GM18520 (cell line): ENCODE results near the gene ARMC6.
"Not testable (repeated sequence)": the region's sequence is repeated elsewhere in the genome, so short reads cannot be mapped to it uniquely, and the experiment has no call there.

Source experiments
- ATAC-seq: cut with Tn5 transposase; IDR thresholded peaks from one replicate; pipeline ENCODE4 v1.9.1; 2021; ENCODE audit not compliant: unreplicated experiment

ARMC6 gene

DNA sequence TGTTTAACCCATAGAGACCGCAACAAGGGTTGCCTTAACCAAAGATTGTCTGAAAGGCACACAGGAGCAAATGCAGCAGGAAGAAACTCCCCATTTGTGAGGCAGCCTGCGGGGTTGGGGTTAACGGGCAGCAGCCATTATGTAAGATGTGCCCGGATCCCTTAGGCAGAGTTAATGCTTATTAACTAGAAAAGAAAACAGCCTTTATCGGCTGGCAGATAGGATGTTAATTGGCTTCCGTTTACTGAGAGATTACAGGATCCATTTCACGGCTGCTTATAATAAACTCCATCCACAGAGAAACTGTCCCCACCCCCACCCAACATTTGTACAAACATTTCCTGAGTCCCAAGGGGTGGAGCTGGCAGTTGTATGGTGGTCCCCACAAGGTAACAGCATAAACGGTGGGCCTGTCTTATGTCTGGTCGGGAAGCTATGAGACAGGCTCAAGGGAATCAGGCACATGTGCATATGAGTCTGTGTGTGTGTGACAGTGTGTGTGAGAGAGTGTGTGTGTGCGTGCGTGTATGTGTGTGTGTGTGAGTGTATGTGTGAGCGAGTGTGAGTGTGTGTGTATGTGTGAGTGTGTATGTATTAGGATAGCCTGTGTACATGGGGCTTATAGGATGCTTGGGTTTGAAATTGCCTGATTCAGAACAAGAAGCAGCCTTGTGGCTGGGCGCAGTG lies 40.9 kb downstream of the ARMC6 start:
- no peak for ATAC-seq

DNA sequence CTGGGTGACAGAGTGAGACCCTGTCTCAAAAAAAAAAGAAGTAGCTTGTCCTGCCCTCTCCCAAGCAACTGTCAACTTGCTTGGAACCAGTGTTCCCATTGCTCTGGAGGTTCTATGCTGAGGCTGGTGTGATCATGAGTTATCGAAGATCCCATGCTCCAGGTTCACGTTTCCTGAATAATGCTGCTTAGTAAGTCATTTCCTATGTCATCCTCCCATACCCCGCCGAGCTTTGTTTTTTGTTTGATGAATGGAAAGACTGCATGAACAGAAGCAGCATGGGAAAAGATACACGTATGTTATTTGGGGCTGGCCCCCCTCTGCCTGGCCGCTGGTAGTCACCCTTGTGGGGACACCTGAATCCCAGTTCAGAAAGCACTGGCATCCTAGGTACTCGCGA lies 41.7 kb downstream of the ARMC6 start:
- ATAC-seq, result no peak

DNA sequence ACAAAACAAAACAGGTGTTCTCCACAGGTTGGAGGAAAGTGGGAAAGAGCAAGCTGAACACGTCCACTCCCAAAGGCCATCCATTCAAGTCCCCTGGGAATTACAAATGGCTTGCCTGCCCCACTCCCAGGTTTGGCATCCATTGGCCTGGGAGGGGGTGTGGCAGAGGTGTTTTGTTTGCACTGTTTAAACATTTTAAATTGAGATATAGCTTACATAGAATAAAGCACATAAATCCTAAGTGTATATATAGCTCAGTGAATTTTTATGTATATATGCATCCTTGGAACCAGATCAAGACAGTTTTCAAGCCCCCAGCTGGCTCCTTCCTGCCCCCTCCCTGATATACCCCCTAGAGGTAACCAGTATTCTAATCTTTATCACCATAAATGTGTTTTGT lies 43.1 kb downstream of the ARMC6 start:
- no peak for ATAC-seq

DNA sequence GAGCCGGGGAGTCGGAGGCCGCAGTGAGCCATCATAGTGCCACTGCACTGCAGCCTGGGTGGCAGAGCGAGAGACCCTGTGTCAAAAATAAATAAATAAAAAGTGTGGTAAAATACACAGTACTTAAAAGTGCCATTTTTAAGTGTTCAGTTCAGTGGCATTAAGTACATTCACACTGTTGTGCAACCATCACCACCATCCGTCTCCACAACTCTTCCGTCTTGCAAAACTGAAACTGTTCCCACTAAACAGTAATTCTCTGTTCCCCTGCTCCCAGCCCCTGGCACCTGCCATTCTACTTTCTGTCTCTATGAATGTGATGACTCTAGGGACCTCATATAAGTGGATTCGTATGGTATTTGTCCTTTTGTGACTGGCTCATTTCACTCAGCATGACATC lies 43.7 kb downstream of the ARMC6 start:
- no peak for ATAC-seq

DNA sequence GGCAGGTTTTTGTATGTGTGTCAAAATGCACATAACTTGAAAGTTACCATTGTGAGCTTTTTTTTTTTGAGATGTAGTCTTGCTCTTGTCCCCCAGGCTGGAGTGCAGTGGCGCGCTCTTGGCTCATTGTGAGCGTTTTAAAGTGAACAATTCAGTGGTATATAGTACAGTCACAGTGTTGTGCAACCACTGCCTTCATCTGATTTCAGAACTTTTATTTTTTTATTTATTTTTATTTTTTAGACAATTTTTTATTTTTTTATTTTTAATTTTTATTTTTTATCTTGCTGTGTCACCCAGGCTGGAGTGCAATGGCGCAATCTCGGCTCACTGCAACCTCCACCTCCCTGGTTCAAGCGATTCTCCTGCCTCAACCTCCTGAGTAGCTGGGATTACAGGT lies 45.4 kb downstream of the ARMC6 start:
- ATAC-seq, result no peak

DNA sequence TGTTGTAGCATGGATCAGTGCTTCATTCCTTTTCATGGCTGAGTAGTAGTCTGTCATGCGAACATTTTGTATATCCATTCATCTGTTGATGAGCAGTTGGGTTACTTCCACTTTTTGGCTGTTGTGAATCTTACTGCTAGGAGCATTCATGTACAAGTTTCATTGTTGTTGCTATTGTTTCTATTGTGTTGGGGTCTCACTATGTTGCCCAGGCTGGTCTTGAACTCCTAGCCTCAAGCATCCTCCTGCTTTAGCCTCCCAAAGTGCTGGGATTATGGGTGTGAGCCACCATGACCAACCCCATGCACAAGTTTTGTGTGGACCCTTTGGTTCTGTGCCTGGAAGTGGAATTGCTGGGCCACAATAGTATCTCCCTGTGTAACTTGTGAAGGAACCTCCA lies 46.2 kb downstream of the ARMC6 start:
- no peak for ATAC-seq

DNA sequence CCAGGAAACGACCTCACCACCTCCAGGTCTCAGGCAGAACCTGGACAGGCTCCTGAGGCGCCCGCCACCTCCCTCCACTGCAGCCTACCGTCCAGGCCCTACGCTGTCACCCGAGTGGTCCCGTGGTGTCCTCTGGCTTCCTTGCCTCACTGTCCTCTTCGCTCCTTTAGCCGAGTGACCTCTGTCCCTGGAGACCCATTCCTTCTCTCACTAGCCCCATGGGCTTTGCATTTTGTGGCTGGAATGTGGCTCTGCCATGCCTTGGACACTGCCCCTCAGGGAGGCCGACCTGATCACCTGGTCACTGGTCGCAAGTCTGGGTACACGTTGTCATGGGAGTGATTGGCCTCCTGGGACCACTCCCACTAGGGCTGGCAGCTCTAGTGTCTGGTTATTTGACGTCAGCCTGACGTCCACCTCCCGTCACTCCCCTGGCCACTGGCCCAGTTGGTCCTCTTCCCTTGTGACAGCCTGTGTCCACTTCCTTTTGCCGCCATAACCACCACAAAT lies 48.3 kb downstream of the ARMC6 start:
- ATAC-seq, result no peak

DNA sequence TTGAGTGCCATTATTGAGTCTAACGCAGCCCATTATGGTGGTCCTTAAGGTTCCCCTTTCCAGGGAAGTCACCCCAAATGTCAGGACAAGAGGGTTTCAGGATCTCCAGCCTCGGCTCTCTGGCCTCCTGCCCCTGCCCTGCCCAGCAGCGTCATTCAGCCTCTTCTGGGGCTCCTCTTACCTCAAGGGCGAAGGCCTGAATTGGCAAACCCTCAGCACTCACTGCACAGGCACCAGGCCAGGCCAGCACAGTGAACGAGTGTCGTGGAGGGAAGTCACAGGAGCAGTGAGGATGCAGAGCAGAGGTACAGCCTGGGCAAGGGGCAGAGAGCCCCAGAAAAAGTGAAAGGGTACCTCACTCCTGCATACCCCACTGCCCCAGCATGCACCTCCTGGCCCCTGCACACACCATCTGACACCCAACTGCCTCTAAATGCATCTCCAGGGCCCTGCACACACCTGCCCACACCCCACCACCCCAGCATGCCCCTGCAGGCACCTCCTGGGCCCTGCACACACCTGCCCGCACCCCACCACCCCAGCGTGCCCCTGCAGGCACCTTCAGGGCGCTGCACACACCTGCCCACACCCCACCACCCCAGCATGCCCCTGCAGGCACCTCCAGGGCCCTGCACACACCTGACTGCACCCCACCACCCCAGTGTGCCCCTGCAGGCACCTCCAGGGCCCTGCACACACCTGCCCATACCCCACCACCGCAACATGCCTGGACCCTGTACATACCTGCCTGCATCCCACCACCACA lies 50.2 kb downstream of the ARMC6 start:
- ATAC-seq, result no peak

DNA sequence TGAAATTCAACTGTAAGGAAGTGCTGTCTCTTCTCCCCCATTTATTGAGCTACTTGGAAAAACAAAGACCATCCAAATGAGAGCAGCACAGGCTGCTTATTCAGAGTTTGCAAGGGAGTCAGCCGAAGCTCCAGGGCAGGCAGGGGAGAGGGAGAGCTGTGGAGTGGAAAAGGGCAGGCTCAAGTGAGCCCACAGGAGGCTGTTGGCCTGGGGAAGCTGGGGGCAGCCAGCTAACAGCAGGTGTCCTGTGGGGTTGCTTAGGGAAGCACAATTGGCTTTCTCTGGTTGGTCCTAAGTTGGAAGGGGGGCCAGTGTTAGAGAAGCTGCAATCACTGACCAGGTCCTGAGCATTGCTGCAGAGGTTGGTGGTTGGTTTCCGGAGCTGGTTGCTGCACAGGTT lies 54.3 kb downstream of the ARMC6 start:
- ATAC-seq, result no peak

DNA sequence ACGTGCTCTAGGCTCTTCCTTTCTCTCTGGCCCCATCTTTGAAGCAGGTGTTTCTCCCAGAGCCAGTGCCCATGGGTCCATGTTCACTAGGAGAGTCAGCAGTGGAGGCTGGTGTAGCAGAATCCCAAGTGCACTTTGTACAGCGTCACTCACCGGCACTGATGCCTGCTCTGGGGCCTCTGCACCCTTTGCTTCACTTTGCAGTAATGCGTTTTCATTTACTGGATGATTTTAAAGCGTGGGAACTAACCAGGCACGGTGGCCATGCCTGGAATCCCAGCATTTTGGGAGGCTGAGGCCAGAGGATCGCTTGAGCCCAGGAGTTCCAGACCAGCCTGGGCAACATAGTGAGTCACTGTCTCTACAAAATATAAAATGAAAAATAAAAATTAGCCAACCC lies 61.1 kb downstream of the ARMC6 start:
- no peak for ATAC-seq

DNA sequence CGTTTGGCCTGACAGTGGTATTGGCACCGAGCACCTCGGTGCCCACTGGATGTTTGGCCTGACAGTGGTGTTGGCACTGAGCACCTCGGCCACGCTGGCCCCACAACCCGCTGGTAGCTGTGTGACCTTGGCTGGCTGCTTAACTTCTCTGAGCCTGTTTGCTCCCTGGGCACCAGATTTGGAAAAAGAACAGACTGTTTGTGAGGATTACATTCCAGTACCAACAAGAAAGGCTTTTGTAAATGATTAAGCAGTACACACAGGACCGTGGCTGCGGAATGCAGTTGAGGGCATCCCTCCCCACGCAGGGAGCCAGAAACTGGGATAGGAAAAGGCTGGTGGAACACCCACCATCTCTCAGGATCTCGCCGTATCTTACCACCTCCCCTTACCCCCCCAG lies 62.3 kb downstream of the ARMC6 start:
- no peak for ATAC-seq

DNA sequence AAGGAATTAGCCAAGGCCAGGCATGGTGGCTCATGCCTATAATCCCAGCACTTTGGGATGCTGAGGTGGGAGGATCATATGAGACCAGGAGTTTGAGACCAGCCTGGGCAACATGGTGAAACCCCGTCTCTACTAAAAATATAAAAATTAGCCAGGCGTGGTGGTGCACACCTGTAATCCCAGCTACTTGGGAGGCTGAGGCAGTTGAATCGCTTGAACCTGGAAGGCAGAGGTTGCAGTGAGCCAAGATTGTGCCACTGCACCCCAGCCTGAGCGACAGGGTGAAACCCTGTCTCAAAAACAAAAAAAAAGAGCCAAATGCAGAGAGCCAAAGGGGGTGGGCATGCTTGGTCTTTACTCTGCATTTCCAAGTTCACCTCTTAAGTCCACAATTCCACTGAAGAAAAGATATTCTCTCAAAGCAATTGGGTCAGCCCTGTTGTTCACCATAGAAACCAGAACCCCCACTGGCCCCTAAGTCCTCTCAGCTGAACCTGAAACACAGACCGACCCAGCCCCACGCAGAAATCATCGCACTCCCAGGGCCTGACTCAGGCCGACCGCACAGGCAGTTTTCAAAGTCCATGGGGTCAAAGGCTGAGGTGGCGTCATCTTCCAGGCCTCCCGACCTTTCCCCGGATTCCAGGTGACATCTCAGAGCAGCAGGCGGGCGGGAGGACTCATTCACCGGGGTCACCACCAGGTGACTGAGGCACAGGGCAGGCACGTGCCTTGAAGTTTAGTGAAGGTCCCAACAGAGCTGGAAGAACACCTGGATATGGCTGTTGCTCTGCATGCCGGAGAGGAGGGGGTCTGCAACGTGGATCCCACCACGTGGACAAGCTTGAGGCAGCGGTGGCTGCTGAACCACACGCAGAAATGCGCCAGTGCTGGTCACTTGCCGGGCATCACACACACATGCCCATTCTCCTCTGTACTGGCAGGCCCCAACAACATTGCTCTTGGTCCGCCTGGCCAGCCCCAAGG lies 63.5 kb downstream of the ARMC6 start:
- no peak for ATAC-seq

DNA sequence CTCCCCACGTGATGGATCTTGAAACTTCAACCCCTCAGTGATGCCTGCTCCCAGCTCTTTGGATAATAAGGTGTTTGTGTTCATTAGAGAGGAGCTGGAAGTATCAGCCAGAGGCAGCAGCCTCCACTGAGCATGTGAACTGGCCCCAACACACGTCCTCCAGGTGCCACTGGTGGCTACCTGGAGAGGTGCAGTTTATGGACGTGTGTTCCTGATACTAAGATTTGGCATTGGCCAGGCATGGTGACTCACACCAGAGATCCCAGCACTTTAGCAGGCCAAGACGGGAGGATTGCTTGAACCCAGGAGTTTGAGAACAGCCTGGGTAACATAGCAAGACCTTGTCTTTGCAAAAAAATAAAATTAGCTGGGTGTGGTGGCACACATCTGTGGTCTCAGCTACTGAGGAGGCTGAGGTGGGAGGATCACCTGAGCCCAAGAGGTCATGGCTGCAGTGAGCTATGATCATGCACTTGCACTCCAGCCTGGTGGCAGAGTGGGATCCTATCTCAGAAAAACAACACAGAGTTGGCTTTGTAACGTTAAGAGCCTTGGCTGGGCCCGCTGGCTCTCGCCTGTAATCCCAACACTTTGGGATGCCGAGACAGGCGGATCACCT lies 64.8 kb downstream of the ARMC6 start:
- no peak for ATAC-seq

DNA sequence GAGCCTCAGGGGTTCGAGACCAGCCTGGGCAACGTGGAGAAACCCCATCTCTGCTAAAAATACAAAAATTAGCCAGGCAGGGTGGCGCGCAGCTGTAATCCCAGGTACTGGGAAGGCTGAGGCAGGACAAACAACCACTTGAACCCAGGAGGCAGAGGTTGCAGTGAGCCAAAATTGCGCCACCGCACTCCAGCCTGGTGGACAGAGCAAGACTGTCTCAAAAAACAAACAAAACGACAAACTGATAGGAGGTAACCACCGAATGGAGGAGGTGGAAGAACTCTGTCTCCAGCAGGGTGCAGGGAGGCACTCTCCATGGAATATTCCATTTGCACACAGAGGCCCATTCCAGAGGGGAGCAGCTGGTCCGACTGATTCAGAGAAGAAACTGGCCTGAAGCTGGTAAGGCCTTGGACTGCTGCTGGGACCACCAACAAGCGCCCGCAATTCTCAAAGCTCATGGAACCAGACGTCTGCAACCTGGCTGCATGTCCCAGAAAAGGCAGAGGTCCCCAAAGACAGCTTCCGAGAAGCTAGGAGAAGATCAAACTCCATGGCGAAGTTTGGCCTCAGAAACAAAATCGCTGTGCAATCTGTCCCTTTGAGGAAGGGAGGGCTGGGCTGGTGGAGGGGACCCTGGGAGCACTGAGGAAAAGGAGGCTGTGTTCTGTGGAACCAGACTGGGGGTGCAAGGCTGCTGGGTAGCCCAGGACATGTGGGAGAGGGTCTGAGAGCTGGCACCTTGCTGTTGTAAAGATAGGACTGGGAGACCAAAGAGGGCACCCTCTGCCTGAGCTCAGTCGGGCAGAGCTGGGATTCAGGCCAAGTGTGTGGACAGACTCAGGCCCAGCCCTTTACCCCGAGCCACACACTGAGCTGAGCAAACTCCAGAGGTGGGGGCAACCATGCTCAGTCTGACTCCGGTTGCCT lies 65.6 kb downstream of the ARMC6 start:
- no peak for ATAC-seq

DNA sequence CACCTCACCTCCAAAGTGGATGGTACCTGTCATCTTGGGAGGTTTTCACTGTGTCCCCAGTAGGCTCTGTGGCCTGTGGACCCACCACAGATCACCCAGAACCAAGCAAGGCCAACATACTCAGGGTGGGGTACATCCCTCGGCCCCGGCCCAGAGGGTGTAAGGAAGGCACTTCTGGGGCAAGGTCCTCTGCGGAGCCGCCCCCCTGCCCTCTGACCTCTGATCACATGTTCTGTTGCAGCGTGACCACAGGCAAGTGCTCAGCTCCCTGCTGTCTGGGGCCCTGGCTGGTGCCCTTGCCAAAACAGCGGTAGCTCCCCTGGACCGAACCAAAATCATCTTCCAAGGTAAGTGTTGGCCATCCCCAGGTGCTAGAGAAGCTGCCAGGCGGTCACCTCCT lies 68.1 kb downstream of the ARMC6 start:
- ATAC-seq, result no peak

DNA sequence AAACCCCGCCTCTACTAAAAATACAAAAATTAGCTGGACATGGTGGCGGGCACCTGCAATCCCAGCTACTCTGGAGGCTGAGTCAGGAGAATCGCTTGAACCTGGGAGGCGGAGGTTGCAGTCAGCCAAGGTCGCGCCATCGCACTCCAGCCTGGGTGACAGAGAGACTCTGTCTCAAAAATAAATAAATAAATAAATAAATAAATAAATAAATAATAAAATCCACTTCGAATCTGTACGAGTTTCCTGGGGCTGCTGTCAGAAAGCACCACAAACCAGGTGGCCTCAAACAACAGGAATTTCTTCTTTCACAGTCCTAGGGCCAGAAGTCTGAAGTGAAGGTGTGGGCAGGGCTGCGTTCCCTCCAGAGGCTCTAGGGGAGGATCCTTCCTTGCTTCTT lies 69.2 kb downstream of the ARMC6 start:
- not testable (repeated sequence) for ATAC-seq

DNA sequence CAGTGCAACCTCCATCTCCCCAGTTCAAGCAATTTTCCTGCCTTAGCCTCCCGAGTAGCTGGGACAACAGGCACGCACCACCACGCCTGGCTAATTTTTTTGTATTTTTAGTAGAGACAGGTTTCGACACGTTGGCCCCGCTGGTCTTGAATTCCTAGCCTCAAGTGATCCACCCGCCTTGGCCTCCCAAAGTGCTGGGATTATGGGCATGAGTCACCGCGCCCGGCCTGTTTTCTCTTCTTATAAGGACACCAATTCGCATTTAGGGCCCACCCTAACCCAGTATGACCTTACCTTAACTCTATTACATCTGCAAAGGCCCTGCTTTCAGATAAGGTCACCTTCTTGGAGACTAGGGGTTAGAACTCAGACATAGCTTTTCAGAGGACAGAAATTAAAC lies 69.8 kb downstream of the ARMC6 start:
- ATAC-seq, result no peak

DNA sequence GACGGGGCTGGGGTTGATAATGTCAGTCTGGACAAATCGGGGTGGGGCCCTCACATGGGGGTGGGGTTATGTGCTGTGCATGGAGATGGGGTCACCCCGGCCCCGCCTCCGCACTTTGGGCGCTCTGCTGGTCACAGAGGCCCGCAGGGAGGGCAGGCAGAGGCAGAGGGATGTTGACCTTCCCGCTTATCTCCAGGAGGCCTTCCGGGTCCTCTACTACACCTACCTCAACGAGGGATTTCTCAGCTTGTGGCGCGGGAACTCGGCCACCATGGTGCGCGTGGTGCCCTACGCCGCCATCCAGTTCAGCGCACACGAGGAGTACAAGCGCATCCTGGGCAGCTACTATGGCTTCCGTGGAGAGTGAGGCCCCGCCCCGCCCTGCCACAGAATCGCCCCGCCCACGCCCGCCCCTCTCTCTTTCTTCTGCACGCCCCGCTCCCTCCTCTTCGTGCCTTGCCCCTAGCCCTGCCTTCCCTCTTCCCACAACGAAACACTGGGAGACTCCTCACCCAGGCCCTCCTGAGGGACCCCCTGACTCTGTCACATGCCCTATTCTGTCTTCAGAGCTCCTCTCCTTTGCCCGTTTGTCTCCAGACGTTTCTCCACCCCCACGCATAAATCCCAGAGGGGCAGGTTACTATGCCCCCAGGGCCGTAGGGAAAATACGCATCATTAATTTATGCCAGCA lies 72.1 kb downstream of the ARMC6 start:
- ATAC-seq, result no peak

DNA sequence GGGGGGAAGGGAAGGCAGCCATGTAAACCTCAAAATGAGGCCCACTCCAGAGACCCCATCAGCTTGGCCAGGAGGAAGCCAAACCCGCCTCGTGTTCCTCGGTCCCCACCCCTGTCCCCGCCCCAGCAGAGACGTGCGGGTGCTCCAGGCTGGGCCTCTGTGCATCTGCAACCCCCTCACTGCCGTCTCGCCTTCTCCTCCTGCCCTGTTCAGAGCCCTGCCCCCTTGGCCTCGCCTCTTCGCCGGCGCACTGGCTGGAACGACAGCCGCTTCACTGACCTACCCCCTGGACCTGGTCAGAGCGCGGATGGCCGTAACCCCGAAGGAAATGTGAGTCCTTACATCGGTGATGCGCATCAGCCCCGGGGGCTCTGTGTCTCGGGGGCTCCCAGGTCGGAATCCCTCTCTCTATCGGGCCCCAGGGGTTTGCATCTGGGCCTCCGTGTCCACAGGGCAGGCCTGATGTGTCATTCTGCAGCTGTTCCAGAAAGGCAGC lies 72.7 kb downstream of the ARMC6 start:
- ATAC-seq, result no peak
